ENCODE measurements around the gene KIF3B. TPM values are rescaled to one million over a fixed set of nuclear protein-coding genes. Genes with fewer than 3 reads are reported as not detected.
"Not testable (repeated sequence)": the region's sequence is repeated elsewhere in the genome, so short reads cannot be mapped to it uniquely, and the experiment has no call there.

Gene KIF3B
- total and polyA plus RNA-seq, 2 of the 13 experiments (the other 11 are each of a cell fraction or from before 2014, with no cell fraction given): 23.6 to 28.8 TPM

DNA sequence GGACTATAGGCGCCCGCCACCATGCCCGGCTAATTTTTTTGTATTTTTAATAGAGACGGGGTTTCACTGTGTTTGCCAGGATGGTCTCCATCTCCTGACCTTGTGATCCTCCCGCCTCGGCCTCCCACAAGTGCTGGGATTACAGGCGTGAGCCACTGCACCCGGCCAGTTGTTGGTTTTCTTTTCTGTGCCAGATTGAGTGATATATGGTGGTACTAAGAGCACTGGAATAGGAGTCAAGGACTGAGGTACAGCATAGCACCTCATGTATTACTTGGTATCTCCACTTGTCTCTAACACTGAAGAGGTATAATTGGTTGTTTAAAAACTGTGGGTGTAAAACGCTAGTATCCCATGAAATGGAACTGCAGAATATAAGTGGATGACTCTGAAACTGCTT, 106.0 kb downstream of the KIF3B start:
- POLR2A ChIA-PET: interaction anchor here (0.7 kb wide), 1 partner anchor 65 kb away, joined by 3 read pairs; no protein-coding TSS in a partner anchor
- DNase-seq (ENCODE audit: low spot score); CTCF ChIA-PET (ENCODE audit: low intra/inter-chr PET ratio, low total read pairs); ATAC-seq; H2AFZ ChIP-seq (ENCODE audit: low read length); in situ Hi-C loops (cut with HindIII; ENCODE audit: extremely low pct_ligation_motif_present, low pct_unique_long_range_greater_than_20kb); H3K27me3 ChIP-seq (ENCODE audit: control insufficient read depth in 1 of 2, insufficient read depth in 2 of 2, low read length in 2 of 2); H3K27ac ChIP-seq (ENCODE audit: extremely low read length, insufficient read depth, low read length); H3K9me3 ChIP-seq (ENCODE audit: low read length); BruUV-seq (replicated peaks); H3K4me3 ChIP-seq (replicated peaks in 1 of 3; ENCODE audit: insufficient read depth in 1 of 3, low read depth in 2 of 3, low read length in 3 of 3); H3K9ac ChIP-seq (ENCODE audit: insufficient read depth, low read depth, low read length); H3K4me2 ChIP-seq (ENCODE audit: low read depth, low read length); FAIRE-seq: not testable (repeated sequence)
- Histone ChIP-seq H3K79me2 (ENCODE audit: insufficient read depth, low read length) (peaks cover 76% of the 10 kb centered on the region), H4K20me1 (ENCODE audit: insufficient read depth, low read length) (peaks cover 45% of the 10 kb centered on the region), H3K4me1 (ENCODE audit: insufficient read depth, low read length) (peaks cover 60% of the 10 kb centered on the region), H3K36me3 (replicated peaks in 1 of 2; ENCODE audit: control insufficient read depth in 1 of 2, insufficient read depth in 2 of 2, low read length in 2 of 2) (peaks cover 7 to 50% of the 10 kb centered on the region in 2 experiments; a peak in 4 of 5 replicates)
- 96% methylated on average over 9 of the region's 9 CpGs for WGBS (ENCODE audit: low lambda C conversion rate)
- intact Hi-C loops (cut with micrococcal nuclease; ENCODE audit: unreplicated experiment): loop anchor here (5.0 kb wide), 1 partner anchor 99 kb away; no protein-coding TSS in a partner anchor
- TF ChIP-seq CHCHD3 (CRISPR knock-in tag; IDR thresholded peaks at IDR 0.05) (0 out of 2 replicates have a peak, but pooled peaks have one; percentile 59), ZNF317 (CRISPR knock-in tag; IDR thresholded peaks at IDR 0.05) (0 out of 2 replicates have a peak, but pooled peaks have one; percentile 15)
- TF ChIP-seq, protein P1, sequence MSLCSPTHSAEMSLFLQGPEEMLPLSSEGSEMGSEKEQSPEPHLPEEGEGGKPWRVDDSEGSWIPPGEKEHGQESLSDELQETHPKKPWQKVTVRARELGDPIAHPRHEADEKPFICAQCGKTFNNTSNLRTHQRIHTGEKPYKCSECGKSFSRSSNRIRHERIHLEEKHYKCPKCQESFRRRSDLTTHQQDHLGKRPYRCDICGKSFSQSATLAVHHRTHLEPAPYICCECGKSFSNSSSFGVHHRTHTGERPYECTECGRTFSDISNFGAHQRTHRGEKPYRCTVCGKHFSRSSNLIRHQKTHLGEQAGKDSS (CRISPR knock-in tag; IDR thresholded peaks at IDR 0.05; ENCODE audit: borderline replicate concordance, low read depth): peak; percentile 91; the same call in 1 of the 2 replicates

MicroRNAs encoded within 50 kb of the gene (microRNA counts, 767-probe panel; counts per million panel counts)
- not detected for microRNA hsa-miR-1825

Other genes starting within 250 kb of the KIF3B start
- not detected in 2 replicates for gene HCK, start 225.4 kb upstream of the KIF3B start, total RNA-seq (2016; rRNA removed; fragmentation: Illumina TruSeq; extraction: Trizol)
- gene HCK, start 225.4 kb upstream of the KIF3B start, polyA plus RNA-seq (2011; rRNA removed): 0.04 and 0.10 TPM in 2 replicates
- 30.3 and 53.5 TPM in 2 replicates for gene TM9SF4, start 167.9 kb upstream of the KIF3B start, total RNA-seq (2016; rRNA removed; fragmentation: Illumina TruSeq; extraction: Trizol)
- 171 and 183 TPM in 2 replicates for gene TM9SF4, start 167.9 kb upstream of the KIF3B start, polyA plus RNA-seq (2011; rRNA removed)
- 15.3 and 26.5 TPM in 2 replicates for gene PLAGL2, start 69.9 kb upstream of the KIF3B start, total RNA-seq (2016; rRNA removed; fragmentation: Illumina TruSeq; extraction: Trizol)
- 14.9 and 15.2 TPM in 2 replicates for gene PLAGL2, start 69.9 kb upstream of the KIF3B start, polyA plus RNA-seq (2011; rRNA removed)
- 30.2 and 58.3 TPM in 2 replicates for gene POFUT1, start 69.8 kb upstream of the KIF3B start, total RNA-seq (2016; rRNA removed; fragmentation: Illumina TruSeq; extraction: Trizol)
- 35.5 and 41.6 TPM in 2 replicates for gene POFUT1, start 69.8 kb upstream of the KIF3B start, polyA plus RNA-seq (2011; rRNA removed)
- gene ASXL1, start 80.7 kb downstream of the KIF3B start, total RNA-seq (2016; rRNA removed; fragmentation: Illumina TruSeq; extraction: Trizol): 47.3 and 62.1 TPM in 2 replicates
- gene ASXL1, start 80.7 kb downstream of the KIF3B start, polyA plus RNA-seq (2011; rRNA removed): 74.8 and 87.6 TPM in 2 replicates